BE2C (cell line): ENCODE data around the gene CRISPLD2.

ENCODE experiments used
- DNase-seq: peaks from one replicate; pipeline ENCODE4 v3.0.0-alpha.2; 2020
- H3K27me3 ChIP-seq: fragments of 250-450 bp; sonication (Bioruptor Pico); 2 replicates; pipeline ENCODE4 v1.5.1; 2020; ENCODE audit warnings: mild to moderate bottlenecking
- H3K36me3 ChIP-seq: fragments of 250-450 bp; sonication (Bioruptor Pico); 2 replicates; pipeline ENCODE4 v1.5.1; 2020; ENCODE audit warnings: mild to moderate bottlenecking
- H3K4me1 ChIP-seq: fragments of 250-450 bp; sonication (Bioruptor Pico); 2 replicates; pipeline ENCODE4 v1.5.1; 2020
- H3K4me3 ChIP-seq: 2 replicates; pipeline ENCODE4 v1.5.1; 2011; ENCODE audit warnings: low read depth, low read length
- H3K9me3 ChIP-seq: fragments of 250-450 bp; sonication (Bioruptor Pico); 2 replicates; pipeline ENCODE4 v1.5.1; 2020
- CTCF ChIP-seq: IDR thresholded peaks from 2 replicates; pipeline ENCODE4 v1.5.1; 2012; ENCODE audit warnings: mild to moderate bottlenecking, low read depth, low read length

CRISPLD2 gene

GRCh38 chr16:84838383-84838948, 18.7 kb downstream of the CRISPLD2 start:
- H3K9me3 ChIP-seq, result no peaks in the 10 kb centered on the region
- no peaks in the 10 kb centered on the region for H3K36me3 ChIP-seq
- H3K4me3 ChIP-seq, result no peak overlapping the region
- TF ChIP-seq CTCF, result no peak
- no peak for DNase-seq
- peaks cover 9% of the 10 kb centered on the region for H3K4me1 ChIP-seq
- H3K27me3 ChIP-seq, result no peaks in the 10 kb centered on the region

DNA sequence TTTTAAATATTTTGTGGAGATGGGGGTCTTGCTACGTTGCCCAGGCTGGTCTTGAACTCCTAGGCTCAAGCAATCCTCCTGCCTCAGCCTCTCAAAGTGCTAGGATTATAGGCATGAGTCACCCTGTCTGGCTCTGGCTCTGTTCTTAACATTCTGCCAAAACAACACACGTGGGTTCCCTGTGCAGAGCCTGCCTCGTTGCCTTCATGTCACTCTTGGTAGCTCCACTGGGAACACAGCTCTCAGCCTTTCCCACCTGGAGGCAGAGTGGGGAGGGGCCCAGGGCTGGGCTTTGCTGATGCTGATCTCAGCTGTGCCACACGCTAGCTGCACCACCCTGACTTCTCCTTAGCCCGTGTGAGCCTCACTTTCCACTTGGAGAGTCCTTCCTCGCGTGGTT, 19.3 kb downstream of the CRISPLD2 start:
- Histone ChIP-seq H3K27me3 (no peaks in the 10 kb centered on the region), H3K4me3 (no peak overlapping the region), H3K4me1 (peaks cover 8% of the 10 kb centered on the region), H3K36me3 (no peaks in the 10 kb centered on the region), H3K9me3 (no peaks in the 10 kb centered on the region)
- TF ChIP-seq CTCF, result no peak
- no peak for DNase-seq

DNA sequence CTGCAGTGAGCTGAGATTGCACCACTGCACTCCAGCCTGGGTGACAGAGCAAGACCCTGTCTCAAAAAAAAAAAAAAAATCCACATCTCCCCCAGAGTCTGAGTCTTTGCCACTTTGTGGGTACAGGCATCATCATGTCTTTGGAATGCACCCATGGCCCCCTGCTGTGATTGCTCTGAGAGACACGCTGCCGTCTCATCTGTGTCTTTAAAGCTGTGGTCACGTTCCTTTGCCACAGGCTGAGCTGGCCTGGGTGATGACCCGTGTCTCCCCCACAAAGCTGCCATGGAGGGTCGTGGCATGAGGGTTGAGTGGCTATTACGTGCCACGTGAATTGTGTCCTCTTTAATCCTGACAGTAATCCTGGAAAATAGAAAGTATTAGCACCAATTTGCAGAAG, 20.2 kb downstream of the CRISPLD2 start:
- no peak for TF ChIP-seq CTCF
- DNase-seq, result no peak

DNA sequence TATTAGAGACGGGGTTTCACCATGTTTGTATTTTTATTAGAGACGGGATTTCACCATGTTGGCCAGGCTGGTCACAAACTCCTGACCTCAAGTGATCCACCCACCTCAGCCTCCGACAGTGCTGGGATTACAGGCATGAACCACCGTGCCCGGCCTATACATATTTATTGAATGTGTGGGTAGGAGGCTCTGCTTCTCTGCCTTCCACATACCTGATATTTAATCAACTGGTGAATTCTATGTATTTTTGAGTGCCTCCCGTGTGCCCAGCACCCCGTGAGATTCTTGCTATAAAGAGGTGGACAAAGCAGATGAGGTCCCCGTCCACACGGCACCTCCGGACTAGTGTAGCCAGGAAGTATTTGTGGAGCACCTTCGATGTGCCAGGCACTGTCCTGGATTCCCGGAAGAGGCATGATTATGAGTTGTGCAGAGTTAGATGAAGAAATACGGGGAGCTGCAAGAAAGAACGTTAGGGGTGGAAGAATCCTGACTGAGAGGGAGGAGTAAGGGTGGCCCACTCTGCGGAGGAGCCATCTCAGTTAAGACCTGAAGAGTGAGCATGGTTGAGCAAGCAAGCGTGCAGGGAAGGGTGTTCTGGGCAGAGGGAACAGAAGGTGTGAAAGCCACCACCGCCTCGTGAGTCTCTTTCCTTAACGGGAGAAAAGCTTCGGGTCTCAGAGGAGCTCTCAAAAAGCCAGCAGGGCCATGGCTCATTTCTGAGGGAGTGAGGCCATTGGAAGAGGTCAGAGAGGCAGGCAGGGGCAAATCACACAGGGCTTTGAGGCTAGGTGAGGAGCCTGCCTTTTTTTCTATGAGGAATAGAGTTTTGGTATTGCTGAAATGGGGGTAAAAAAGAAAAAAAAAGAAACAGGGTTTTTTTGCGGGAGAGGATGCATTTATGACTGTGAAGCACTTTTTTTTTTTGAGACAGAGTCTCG, 21.2 kb downstream of the CRISPLD2 start:
- Histone ChIP-seq H3K27me3 (no peaks in the 10 kb centered on the region), H3K4me1 (peaks cover 4% of the 10 kb centered on the region; the same call in 1 of the 2 replicates), H3K9me3 (no peaks in the 10 kb centered on the region), H3K36me3 (no peaks in the 10 kb centered on the region), H3K4me3 (no peak overlapping the region)
- no peak for DNase-seq
- TF ChIP-seq CTCF, result no peak

More for the DNA sequence above, 20.2 kb downstream of the CRISPLD2 start:
- H3K4me1 ChIP-seq, result no peaks in the 10 kb centered on the region
- no peaks in the 10 kb centered on the region for H3K36me3 ChIP-seq
- H3K9me3 ChIP-seq, result no peaks in the 10 kb centered on the region
- no peak overlapping the region for H3K4me3 ChIP-seq
- no peaks in the 10 kb centered on the region for H3K27me3 ChIP-seq

DNA sequence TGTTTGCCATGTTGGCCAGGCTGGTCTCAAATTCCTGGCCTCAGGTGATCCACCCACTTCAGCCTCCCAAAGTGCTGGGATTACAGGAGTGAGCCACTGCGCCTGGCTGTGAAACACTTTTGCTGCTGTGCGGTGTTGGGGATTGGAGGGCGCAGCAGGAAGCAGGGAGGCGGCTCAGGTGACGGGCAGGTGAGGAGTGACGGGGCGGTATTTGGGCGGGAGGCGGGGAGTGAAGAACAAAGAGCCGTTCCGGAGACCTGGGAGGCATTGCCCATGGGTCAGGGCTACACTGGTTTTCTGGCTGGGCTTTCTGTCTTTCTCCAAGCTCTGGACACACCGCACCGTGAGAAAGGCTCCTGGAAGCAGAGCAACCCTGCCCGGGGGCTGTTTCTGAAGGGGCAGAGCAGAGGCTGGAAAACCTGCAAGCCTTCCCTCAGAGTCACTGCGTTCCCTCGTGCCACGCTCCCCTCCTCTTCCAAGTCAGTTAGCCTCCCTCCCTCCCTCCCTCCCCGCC, 22.1 kb downstream of the CRISPLD2 start:
- no peak for DNase-seq
- Histone ChIP-seq H3K36me3 (no peaks in the 10 kb centered on the region), H3K4me3 (no peak overlapping the region), H3K9me3 (no peaks in the 10 kb centered on the region), H3K4me1 (peaks cover 4% of the 10 kb centered on the region; the same call in 1 of the 2 replicates), H3K27me3 (no peaks in the 10 kb centered on the region)
- no peak for TF ChIP-seq CTCF
